Progenitor cell of endocrine pancreas (in vitro differentiated cells): Measurements from ENCODE around the gene SLC43A3. TPM values are rescaled to one million over a fixed set of nuclear protein-coding genes. Genes with fewer than 3 reads are reported as not detected.

ENCODE experiments used
- DNase-seq: peaks from one replicate; pipeline ENCODE4 v3.0.0; 2021; ENCODE audit warnings: low spot score; ENCODE audit not compliant: unreplicated experiment
- H3K27ac Mint-ChIP-seq: 2 replicates; pipeline ENCODE4 v1.8.0; 2021; ENCODE audit warnings: mild to moderate bottlenecking, moderate library complexity, mixed read lengths
- H3K27me3 Mint-ChIP-seq: 2 replicates; pipeline ENCODE4 v1.8.0; 2021; ENCODE audit warnings: mixed read lengths
- H3K36me3 Mint-ChIP-seq: 2 replicates; pipeline ENCODE4 v1.8.0; 2022; ENCODE audit warnings: mixed read lengths; ENCODE audit not compliant: insufficient read depth
- H3K4me1 Mint-ChIP-seq: 2 replicates; pipeline ENCODE4 v1.8.0; 2021; ENCODE audit warnings: low read depth, mixed read lengths
- H3K4me3 Mint-ChIP-seq: 2 replicates; pipeline ENCODE4 v1.8.0; 2021; ENCODE audit warnings: low read depth, mild to moderate bottlenecking, moderate library complexity, mixed read lengths
- H3K9me3 Mint-ChIP-seq: 2 replicates; pipeline ENCODE4 v1.8.0; 2021; ENCODE audit warnings: low read depth, mixed read lengths
- total RNA-seq: library from RNA; stranded (reverse); gene quantifications from 2 replicates; pipeline ENCODE4 v1.2.1, GENCODE V29; 2021
- TF ChIP-seq, protein P1 (sequence below): fragments of 200-600 bp; sonication (generic); IDR thresholded peaks from one replicate; pipeline ENCODE4 v1.5.0; 2021; ENCODE audit warnings: antibody characterized with exemption, mild to moderate bottlenecking; ENCODE audit not compliant: unreplicated experiment

The SLC43A3 gene
- total RNA-seq, 1 donor from 2014 or later: 24.6 TPM

DNA sequence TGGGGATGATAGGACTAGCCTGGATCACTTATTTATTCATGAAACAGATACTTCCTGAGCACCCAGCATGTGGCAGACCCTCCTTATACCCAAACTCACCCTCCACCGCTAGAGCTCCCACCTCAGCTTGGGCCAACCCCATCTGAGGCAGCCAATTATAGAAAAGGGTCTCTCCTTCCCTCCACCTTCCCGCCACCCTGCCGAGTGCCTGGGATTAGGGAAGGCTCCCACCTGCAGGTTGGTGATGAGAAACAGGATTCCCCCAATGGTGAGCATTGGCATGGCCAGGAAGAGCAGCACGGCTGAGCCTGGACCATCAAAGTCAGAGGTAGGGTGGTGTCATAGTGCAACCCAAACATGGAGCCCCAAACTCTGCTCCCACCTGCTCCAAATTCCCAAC is 5.9 kb downstream of the SLC43A3 start:
- Mint-ChIP-seq H3K9me3 (no peaks in the 10 kb centered on the region), H3K4me3 (no peak overlapping the region), H3K4me1 (no peaks in the 10 kb centered on the region), H3K36me3 (peaks cover 13% of the 10 kb centered on the region), H3K27me3 (no peaks in the 10 kb centered on the region), H3K27ac (no peak overlapping the region)
- TF ChIP-seq, protein P1, sequence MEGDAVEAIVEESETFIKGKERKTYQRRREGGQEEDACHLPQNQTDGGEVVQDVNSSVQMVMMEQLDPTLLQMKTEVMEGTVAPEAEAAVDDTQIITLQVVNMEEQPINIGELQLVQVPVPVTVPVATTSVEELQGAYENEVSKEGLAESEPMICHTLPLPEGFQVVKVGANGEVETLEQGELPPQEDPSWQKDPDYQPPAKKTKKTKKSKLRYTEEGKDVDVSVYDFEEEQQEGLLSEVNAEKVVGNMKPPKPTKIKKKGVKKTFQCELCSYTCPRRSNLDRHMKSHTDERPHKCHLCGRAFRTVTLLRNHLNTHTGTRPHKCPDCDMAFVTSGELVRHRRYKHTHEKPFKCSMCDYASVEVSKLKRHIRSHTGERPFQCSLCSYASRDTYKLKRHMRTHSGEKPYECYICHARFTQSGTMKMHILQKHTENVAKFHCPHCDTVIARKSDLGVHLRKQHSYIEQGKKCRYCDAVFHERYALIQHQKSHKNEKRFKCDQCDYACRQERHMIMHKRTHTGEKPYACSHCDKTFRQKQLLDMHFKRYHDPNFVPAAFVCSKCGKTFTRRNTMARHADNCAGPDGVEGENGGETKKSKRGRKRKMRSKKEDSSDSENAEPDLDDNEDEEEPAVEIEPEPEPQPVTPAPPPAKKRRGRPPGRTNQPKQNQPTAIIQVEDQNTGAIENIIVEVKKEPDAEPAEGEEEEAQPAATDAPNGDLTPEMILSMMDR: no peak
- no peak for DNase-seq

DNA sequence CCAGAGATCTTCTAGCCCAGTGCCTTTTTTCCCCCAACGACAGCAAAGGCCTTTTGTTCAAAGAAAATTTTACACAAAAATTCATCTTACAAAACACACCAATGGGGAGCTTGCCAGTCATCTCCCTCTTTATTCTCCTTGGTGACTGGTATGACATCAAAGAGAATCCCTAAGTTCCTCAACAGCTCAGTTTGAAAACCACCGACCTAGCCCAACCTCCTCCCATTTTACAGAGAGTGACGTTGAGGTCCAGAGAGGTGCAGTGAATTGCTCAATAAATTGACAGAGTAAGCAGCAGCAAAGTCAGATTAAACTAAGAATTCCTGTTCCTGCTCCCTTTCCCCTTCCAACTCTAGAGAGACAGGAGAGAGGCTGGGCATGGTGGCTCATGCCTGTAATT is 7.8 kb downstream of the SLC43A3 start:
- no peaks in the 10 kb centered on the region for H3K9me3 Mint-ChIP-seq
- no peak overlapping the region for H3K4me3 Mint-ChIP-seq
- peaks cover 20% of the 10 kb centered on the region for H3K36me3 Mint-ChIP-seq
- H3K27ac Mint-ChIP-seq: no peak overlapping the region
- TF ChIP-seq, protein P1: no peak
- no peak for DNase-seq
- no peaks in the 10 kb centered on the region for H3K27me3 Mint-ChIP-seq
- H3K4me1 Mint-ChIP-seq: no peaks in the 10 kb centered on the region

DNA sequence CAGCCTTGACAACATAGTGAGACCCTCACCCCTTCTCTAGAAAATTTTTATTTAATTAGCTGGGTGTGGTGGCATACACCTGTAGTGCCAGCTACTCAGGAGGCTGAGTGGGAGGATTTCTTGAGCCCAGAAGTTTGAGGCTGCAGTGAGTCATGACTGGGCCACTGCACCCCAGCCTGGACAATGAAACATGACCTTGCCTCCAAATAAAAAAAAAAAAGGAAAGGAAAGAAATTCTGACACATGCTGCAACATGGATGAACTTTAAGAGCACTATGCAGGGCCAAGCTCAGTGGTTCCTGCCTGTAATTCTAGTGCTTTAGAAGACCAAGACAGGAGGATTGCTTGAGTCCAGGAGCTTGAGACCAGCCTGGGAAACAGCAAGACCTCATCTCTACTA is 8.8 kb downstream of the SLC43A3 start:
- H3K4me1 Mint-ChIP-seq: no peaks in the 10 kb centered on the region
- TF ChIP-seq, protein P1: no peak
- H3K36me3 Mint-ChIP-seq: peaks cover 22% of the 10 kb centered on the region
- H3K4me3 Mint-ChIP-seq: no peak overlapping the region
- DNase-seq: no peak
- no peak overlapping the region for H3K27ac Mint-ChIP-seq
- no peaks in the 10 kb centered on the region for H3K27me3 Mint-ChIP-seq
- no peaks in the 10 kb centered on the region for H3K9me3 Mint-ChIP-seq

DNA sequence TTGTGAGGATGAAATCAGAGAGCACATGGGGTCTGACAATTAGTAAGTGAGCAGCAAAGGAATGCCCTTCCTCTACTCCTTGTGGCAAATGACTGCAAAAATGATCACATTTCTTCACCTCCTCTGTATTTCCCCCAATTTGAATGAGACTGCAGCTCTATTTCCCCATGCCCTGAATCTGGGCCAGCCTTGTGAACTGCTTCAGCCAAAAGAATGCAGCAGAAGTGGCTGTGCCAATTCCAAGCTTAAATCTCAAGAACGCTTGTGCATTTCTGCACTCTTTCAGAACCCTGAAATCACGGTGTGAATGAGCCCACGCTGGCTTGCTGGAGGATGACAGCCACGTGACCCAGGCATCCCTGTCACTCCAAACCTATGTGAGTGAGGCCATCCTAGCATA is 9.9 kb downstream of the SLC43A3 start:
- Mint-ChIP-seq H3K27me3 (no peaks in the 10 kb centered on the region), H3K4me1 (no peaks in the 10 kb centered on the region), H3K9me3 (no peaks in the 10 kb centered on the region), H3K36me3 (peaks cover 22% of the 10 kb centered on the region), H3K4me3 (no peak overlapping the region), H3K27ac (no peak overlapping the region)
- DNase-seq: no peak
- TF ChIP-seq, protein P1: no peak

DNA sequence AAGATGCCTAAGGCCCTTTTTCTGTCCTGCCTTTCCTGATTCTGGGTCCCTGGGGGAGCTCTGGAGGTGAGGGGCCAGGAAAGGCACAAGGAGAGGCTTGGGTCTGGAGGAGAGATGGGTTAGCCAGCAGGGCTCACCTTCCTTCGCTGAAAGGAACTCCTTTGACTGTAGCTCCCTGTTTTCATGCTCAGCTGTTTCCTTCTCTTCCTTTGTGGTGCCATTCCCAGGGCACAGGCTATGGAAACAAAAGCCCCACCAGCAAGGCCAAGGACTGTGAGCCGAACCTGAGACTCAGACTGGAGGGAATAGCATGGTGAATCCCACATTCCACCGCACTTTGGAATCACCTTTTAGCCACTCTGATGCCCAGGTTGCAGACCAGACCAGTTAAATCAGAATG is 10.5 kb downstream of the SLC43A3 start:
- Mint-ChIP-seq H3K27ac (no peak overlapping the region), H3K36me3 (peaks cover 22% of the 10 kb centered on the region), H3K9me3 (no peaks in the 10 kb centered on the region), H3K27me3 (no peaks in the 10 kb centered on the region), H3K4me3 (no peak overlapping the region), H3K4me1 (no peaks in the 10 kb centered on the region)
- no peak for DNase-seq
- TF ChIP-seq, protein P1: no peak
